RWPE1 (cell line): Measurements from ENCODE around the gene PYGO2.

ENCODE experiments used
- CTCF ChIA-PET: fragments of 350-600 bp; sonication (Branson Sonifier 250); formaldehyde crosslinking; extraction: SDS; loops from one replicate; lab custom pipeline; 2021; lab: Yijun Ruan, JAX
- POLR2A ChIA-PET: fragments of 400-600 bp; formaldehyde crosslinking; extraction: SDS; loops from one replicate; lab custom pipeline; 2020; ENCODE audit warnings: antibody characterized with exemption; ENCODE audit not compliant: low non-redundant PET; lab: Yijun Ruan, JAX
- DNase-seq: peaks from one replicate; pipeline ENCODE4 v3.0.0; 2012; ENCODE audit warnings: low spot score
- H3K27ac ChIP-seq: fragments of 450-650 bp; 2 replicates; pipeline ENCODE4 v1.5.1; 2017
- TF ChIP-seq, protein P1 (sequence below): fragments of 450-650 bp; conservative IDR thresholded peaks from 2 replicates; pipeline ENCODE4 v1.5.1; 2017; ENCODE audit warnings: low read depth, mild to moderate bottlenecking

PYGO2 gene

DNA sequence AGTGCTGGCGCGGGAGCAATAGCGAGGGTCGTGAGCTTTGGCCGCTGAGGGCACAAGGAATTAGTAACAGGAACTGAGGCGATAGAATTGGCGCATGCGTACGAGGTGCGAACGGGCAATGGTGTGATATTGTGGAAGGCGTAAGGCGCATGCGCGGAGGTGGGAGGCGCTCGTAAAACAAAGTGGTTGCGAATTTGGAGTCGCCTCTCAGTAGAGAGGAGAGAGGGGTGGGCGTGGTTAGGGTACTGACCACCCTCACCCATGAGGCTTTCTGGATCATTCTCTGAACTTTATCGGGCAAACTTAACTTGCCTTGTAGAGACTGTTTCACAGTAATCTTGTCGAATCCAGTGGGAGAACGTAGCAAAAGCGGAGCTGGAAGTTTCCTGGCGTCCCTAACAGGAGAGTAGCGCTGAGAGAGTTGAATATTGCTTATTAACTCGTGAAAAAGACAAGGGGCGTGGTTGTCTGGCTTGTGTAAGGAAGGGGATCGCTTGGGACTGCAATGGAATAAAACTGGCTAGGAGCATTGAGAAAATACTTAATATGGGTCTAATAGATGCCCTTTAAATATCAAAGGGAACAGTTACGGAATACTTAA, 13.3 kb upstream of the PYGO2 start:
- TF ChIP-seq, protein P1, sequence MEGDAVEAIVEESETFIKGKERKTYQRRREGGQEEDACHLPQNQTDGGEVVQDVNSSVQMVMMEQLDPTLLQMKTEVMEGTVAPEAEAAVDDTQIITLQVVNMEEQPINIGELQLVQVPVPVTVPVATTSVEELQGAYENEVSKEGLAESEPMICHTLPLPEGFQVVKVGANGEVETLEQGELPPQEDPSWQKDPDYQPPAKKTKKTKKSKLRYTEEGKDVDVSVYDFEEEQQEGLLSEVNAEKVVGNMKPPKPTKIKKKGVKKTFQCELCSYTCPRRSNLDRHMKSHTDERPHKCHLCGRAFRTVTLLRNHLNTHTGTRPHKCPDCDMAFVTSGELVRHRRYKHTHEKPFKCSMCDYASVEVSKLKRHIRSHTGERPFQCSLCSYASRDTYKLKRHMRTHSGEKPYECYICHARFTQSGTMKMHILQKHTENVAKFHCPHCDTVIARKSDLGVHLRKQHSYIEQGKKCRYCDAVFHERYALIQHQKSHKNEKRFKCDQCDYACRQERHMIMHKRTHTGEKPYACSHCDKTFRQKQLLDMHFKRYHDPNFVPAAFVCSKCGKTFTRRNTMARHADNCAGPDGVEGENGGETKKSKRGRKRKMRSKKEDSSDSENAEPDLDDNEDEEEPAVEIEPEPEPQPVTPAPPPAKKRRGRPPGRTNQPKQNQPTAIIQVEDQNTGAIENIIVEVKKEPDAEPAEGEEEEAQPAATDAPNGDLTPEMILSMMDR: no peak
- ChIA-PET POLR2A (interaction anchor here (1.5 kb wide), 1 partner anchor 29 kb away, joined by 3 read pairs; no protein-coding TSS in a partner anchor), CTCF (interaction anchor here (0.7 kb wide), 2 partner anchors 43 to 97 kb away, joined by 4 read pairs; no protein-coding TSS in a partner anchor)
- peak; percentile 89 for DNase-seq
- peak overlapping the region; percentile 100 for H3K27ac ChIP-seq

DNA sequence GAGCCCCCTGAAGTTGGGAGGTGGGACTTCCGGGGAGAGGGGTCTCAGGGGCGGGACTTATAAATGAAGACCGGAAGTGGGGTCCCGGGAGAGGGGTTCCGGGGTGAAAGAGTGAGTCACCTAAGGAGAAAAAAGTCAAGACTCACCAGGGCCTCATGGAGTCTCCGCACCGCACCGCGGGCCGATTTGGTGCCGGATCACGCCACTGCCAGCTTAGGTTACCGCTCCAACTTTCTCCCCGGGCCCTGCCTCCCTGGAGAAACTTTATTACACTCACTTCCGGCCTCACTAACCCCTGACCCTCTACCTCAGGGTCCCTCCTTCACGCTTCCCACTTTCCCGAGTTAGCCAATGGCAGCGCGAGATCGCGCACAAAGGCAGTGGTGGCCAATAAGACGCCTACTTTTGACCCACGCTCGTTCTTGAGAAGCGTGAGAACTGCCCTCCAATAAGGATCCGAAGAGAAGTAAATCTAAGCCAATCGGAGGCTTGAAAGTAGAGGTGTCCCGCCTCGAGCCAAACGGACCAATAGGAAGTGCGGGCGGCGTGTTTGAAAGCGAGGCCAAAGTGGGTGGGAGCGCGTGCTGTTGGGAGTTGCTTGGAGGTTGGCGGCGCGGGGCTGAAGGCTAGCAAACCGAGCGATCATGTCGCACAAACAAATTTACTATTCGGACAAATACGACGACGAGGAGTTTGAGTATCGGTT, 12.7 kb upstream of the PYGO2 start, which contains the start of gene CKS1B:
CKS1B (plus strand) TSS at position 580 of the 706 bp plus-strand sequence; CDS start at position 645, 65 bp downstream.
- peak within 1 kb of the TSS; percentile 100 for H3K27ac ChIP-seq
- TF ChIP-seq, protein P1: no peak
- CTCF ChIA-PET: interaction anchor here (0.6 to 1.0 kb wide), 3 partner anchors 24 to 88 kb away, joined by 3 to 4 read pairs (median 3); no protein-coding TSS in a partner anchor
- POLR2A ChIA-PET: interaction anchor here (0.7 to 1.5 kb wide), 5 partner anchors 9 to 416 kb away, joined by 3 to 6 read pairs (median 3); partner anchors contain the start of gene FLAD1
- DNase-seq: peak; percentile 99

DNA sequence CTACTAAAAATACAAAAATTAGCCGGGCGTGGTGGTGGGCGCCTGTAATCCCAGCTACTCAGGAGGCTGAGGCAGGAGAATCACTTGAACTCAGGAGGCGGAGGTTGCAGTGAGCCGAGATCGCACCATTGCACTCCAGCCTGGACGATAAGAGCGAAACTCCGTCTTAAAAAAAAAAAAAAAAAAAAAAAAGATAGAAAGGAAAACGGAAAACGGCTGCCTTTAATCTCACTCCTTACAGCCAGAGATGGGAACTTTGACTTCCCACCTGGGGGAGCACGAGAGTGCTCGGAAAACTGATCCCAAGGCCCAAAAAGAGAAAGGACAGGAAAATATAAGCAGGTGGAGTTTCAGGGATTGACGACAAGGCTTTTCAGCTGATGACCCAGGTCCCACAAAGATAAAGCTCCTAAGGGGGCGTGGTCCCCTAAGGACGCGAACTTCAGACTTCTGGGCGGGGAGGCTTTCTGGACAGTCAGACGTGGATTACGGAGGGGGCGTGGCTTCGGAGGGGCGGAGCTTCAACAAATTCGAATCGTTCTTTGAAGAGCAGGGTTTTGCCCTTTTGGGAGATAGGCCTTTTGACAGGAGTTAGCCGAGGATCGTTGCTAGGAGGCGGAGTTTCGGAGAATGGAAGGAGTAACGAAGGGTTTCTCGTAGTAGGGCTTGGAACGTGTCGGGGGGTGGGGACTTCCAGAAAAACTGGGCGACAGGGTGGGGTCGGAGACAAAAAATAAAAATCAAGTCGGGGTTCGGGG, 11.9 kb upstream of the PYGO2 start:
- CTCF ChIA-PET: interaction anchor here (0.6 to 1.2 kb wide), 3 partner anchors 24 to 88 kb away, joined by 3 to 4 read pairs (median 3); no protein-coding TSS in a partner anchor
- peak; percentile 84 for DNase-seq

DNA sequence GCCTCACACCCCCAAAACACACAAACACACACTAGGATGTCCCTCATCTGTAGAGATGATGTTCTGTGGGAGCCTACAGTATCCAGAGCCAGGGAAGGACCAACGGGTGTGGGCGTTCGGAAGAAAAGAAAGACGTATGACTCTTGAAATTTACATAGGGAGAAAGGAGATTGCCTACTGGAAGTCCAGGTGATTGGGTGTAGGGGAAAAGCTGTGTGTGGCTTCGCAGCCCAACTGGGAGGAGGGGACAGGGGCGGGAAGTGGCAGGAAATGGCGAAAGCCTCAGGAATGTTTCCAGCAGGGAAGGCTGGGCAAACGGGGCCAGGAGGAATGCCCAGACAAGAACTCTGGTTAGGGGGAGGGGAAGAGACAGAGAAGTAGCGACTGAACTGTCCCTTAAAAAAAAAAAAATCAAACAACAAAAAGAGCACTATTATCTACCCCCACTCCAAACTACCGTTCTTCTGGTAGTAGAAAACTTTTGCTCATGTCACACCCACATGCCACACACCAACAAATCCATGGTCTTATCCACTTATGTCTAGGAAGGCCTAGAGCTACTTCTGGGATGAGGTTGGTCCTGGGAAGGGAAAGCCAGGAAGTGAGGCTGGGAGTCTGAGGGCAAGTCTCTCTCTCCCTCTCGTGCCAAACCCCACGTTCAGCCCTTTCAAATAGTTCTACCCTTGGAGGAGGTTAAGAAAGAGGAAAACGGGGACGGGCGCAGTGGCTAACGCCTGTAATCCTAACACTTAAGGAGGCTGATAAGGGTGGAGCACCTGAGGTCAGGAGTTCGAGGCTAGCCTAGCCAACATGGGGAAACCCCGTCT, 11.1 kb upstream of the PYGO2 start:
- POLR2A ChIA-PET: interaction anchor here (0.7 to 3.9 kb wide), 3 partner anchors 11 to 204 kb away, joined by 3 to 24 read pairs (median 3); partner anchors contain the start of gene PYGO2
- CTCF ChIA-PET: interaction anchor here (0.6 to 1.2 kb wide), 4 partner anchors 23 to 673 kb away, joined by 3 to 4 read pairs (median 4); no protein-coding TSS in a partner anchor
- H3K27ac ChIP-seq: peak overlapping the region; percentile 100
- TF ChIP-seq, protein P1: no peak
- DNase-seq: peak; percentile 88

More for the DNA sequence above, 11.9 kb upstream of the PYGO2 start:
- TF ChIP-seq, protein P1: no peak
- POLR2A ChIA-PET: interaction anchor here (0.7 to 3.9 kb wide), 6 partner anchors 10 to 415 kb away, joined by 3 to 24 read pairs (median 4); partner anchors contain the start of genes FLAD1 and PYGO2
- peak overlapping the region; percentile 100 for H3K27ac ChIP-seq

DNA sequence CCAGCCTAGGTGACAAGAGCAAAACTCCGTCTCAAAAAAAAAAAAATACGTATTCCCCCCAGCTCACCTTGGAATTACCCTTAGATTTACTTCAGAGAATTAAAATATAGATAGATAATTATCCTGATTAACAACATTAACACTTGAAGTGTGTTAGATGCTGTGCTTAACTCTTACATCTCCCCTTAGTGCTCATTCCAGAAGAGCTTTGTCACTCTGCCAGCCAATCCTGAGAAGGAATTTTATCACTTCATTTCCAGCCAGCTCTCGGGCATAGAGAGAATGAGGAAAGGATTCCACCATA, 10.6 kb upstream of the PYGO2 start:
- TF ChIP-seq, protein P1: no peak
- ChIA-PET POLR2A (interaction anchor here (0.7 to 3.9 kb wide), 2 partner anchors 11 to 205 kb away, joined by 3 to 24 read pairs; partner anchors contain the start of gene PYGO2), CTCF (interaction anchor here (0.6 to 1.2 kb wide), 4 partner anchors 24 to 674 kb away, joined by 3 to 4 read pairs (median 4); no protein-coding TSS in a partner anchor)
- no peak for DNase-seq
- peak overlapping the region; percentile 100 for H3K27ac ChIP-seq
